Tibial nerve (tissue), 4 donors: Measurements from ENCODE around the gene IRAK1. TPM values are rescaled to one million over a fixed set of nuclear protein-coding genes. Genes with fewer than 3 reads are reported as not detected.

Experiments
- DNase-seq, 2 donors: peaks; one replicate each; pipeline ENCODE4 v3.0.0-alpha.2; 2019; ENCODE audit warnings: low spot score in 2 of 2
- H3K27ac ChIP-seq, 4 donors: fragments of 200-600 bp; sonication (generic) in 3 of 4; one replicate each; pipeline ENCODE4 v1.5.1; 2017 to 2019; ENCODE audit warnings: mild to moderate bottlenecking in 1 of 4
- H3K27me3 ChIP-seq, 2 donors: fragments of 200-600 bp; sonication (generic) in 1 of 2; one replicate each; pipeline versions ENCODE4 v1.5.1 to v1.6.0; 2017 to 2019
- H3K36me3 ChIP-seq, 3 donors: fragments of 200-600 bp; sonication (generic); one replicate each; pipeline ENCODE4 v1.5.1; 2018 to 2019
- H3K4me1 ChIP-seq, 4 donors: fragments of 200-600 bp; sonication (generic) in 3 of 4; one replicate each; pipeline ENCODE4 v1.5.1; 2017 to 2019
- H3K4me3 ChIP-seq, 4 donors: fragments of 200-600 bp; sonication (generic) in 3 of 4; one replicate each; pipeline ENCODE4 v1.5.1; 2017 to 2019; ENCODE audit warnings: mild to moderate bottlenecking in 1 of 4, moderate library complexity in 1 of 4
- H3K9me3 ChIP-seq, 4 donors: fragments of 200-600 bp; sonication (generic) in 3 of 4; one replicate each; pipeline ENCODE4 v1.5.1; 2017 to 2019
- CTCF ChIP-seq, 5 experiments: fragments of 200-600 bp in 3 of 5; fragments of 450-650 bp in 2 of 5; sonication (generic) in 3 of 5; IDR thresholded peaks; one replicate each; pipeline ENCODE4 v1.5.1; 2016 to 2019; ENCODE audit warnings: antibody characterized with exemption in 5 of 5, mild to moderate bottlenecking in 3 of 5, moderate library complexity in 2 of 5
- EP300 ChIP-seq, 2 donors: sonication (generic); formaldehyde crosslinking; IDR thresholded peaks; one replicate each; pipeline ENCODE4 v1.6.1; 2017; ENCODE audit warnings: antibody characterized with exemption in 2 of 2, mild to moderate bottlenecking in 1 of 2
- POLR2A ChIP-seq, 2 donors: fragments of 450-650 bp; IDR thresholded peaks; one replicate each; pipeline ENCODE4 v1.6.1; 2017; ENCODE audit warnings: antibody characterized with exemption in 2 of 2, mild to moderate bottlenecking in 2 of 2, moderate library complexity in 2 of 2
- WGBS, 2 donors: methylation state at CpG; one replicate each; pipeline ENCODE4 v1.1.5; 2018; 5-methylcytosine and 5-hydroxymethylcytosine counted together
- total RNA-seq, 4 donors: library from RNA; depleted of rRNA; stranded (reverse); fragments of >200 nt; gene quantifications; one replicate each; pipeline ENCODE4 v1.1.0, GENCODE V29; 2016

Gene IRAK1
- total RNA-seq, 4 donors from 2014 or later, result 50.7 to 127 (median 64.4) TPM

GRCh38 chrX:153989973-153990655 lies 29.6 kb downstream of the IRAK1 start:
- Histone ChIP-seq H3K27me3 (no peaks in the 10 kb centered on the region), H3K27ac (no peak overlapping the region), H3K9me3 (no peaks in the 10 kb centered on the region), H3K36me3 (no peaks in the 10 kb centered on the region), H3K4me1 (peaks cover 0 to 7% (median 3%) of the 10 kb centered on the region in 4 donors), H3K4me3 (no peak overlapping the region)
- TF ChIP-seq CTCF (IDR thresholded peaks at IDR 0.05), result no peak
- no peak for DNase-seq
- 89 to 94% methylated on average over 11 to 14 of the region's 14 CpGs for whole genome bisulfite sequencing, 2 donors

GRCh38 chrX:153988493-153988892 lies 31.2 kb downstream of the IRAK1 start:
- peaks cover 0 to 15% (median 6%) of the 10 kb centered on the region in 4 donors for H3K4me1 ChIP-seq
- TF ChIP-seq EP300 (IDR thresholded peaks at IDR 0.05) (no peak), POLR2A (IDR thresholded peaks at IDR 0.05) (no peak), CTCF (IDR thresholded peaks at IDR 0.05) (no peak)
- no peaks in the 10 kb centered on the region for H3K36me3 ChIP-seq
- H3K9me3 ChIP-seq, result no peaks in the 10 kb centered on the region
- WGBS, 2 donors, result 80 to 81% methylated on average over 12 of the region's 12 CpGs
- no peak overlapping the region for H3K4me3 ChIP-seq
- H3K27ac ChIP-seq, result no peak overlapping the region
- peaks cover 0 to 3% of the 10 kb centered on the region in 2 donors for H3K27me3 ChIP-seq
- DNase-seq, result no peak

- Histone ChIP-seq H3K9me3 (no peaks in the 10 kb centered on the region), H3K4me3 (no peak overlapping the region), H3K27ac (peak overlapping the region in 3 of 4 donors; percentile 80 to 84 (median 82)), H3K4me1 (peaks cover 0 to 33% (median 9%) of the 10 kb centered on the region in 4 donors), H3K36me3 (no peaks in the 10 kb centered on the region), H3K27me3 (peaks cover 0 to 3% of the 10 kb centered on the region in 2 donors)
- no peak for TF ChIP-seq EP300 (IDR thresholded peaks at IDR 0.05)
- no peak for TF ChIP-seq CTCF (IDR thresholded peaks at IDR 0.05)
- TF ChIP-seq POLR2A (IDR thresholded peaks at IDR 0.05), result no peak
- 70 to 72% methylated on average over 19 to 20 of the region's 20 CpGs for WGBS, 2 donors
- DNase-seq, result no peak
Observed at GRCh38 chrX:153984351-153985178, 35.1 kb downstream of the IRAK1 start.

DNA sequence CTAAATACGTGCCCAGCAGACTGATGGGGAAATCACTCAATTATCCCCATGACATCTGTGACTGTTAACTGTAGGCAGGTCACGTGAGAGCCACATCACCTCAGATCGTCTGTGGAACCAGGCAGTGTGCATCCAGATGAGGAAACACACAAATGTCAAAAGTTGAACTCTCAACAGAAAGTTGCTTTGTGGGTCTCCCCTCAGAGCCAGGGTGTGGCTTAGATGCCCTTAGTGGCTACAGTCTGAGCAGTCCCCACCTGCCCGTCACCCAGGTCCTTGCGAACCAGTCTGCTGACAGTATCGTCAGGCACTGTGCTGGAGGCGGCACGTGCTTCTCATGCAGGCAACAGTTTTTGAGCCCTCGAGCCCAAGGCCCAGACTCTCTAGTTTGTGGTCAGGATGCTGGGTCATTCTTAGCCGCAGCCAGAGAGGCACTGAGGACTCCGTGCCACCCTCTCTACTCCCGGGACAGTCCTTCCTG lies 36.3 kb downstream of the IRAK1 start:
- DNase-seq, result no peak
- H3K27ac ChIP-seq, result peak overlapping the region in 3 of 4 donors; percentile 26 to 84 (median 43)
- H3K4me3 ChIP-seq, result no peak overlapping the region
- WGBS, 2 donors, result 82 to 95% methylated on average over 4 to 12 of the region's 12 CpGs
- H3K9me3 ChIP-seq, result no peaks in the 10 kb centered on the region
- H3K27me3 ChIP-seq, result peaks cover 0 to 3% of the 10 kb centered on the region in 2 donors
- H3K4me1 ChIP-seq, result peaks cover 0 to 33% (median 9%) of the 10 kb centered on the region in 4 donors
- no peak for TF ChIP-seq POLR2A (IDR thresholded peaks at IDR 0.05)
- no peak for TF ChIP-seq EP300 (IDR thresholded peaks at IDR 0.05)
- TF ChIP-seq CTCF (IDR thresholded peaks at IDR 0.05), result no peak
- no peaks in the 10 kb centered on the region for H3K36me3 ChIP-seq
